IMR-90 (cell line): ENCODE data around the gene PPFIBP2.

Source experiments
- BHLHE40 ChIP-seq: fragments of 150-350 bp; IDR thresholded peaks from 2 replicates; pipeline ENCODE4 v1.6.1; 2016; ENCODE audit warnings: mild to moderate bottlenecking, low read depth, low read length
- NFE2L2 ChIP-seq: fragments of 150-350 bp; IDR thresholded peaks from 2 replicates; pipeline ENCODE4 v1.6.1; 2016; ENCODE audit warnings: low read depth, mild to moderate bottlenecking, low read length
- RAD21 ChIP-seq: IDR thresholded peaks from 2 replicates; pipeline ENCODE4 v1.6.1; 2012; ENCODE audit warnings: low read length, improper control_type of control experiment
- TF ChIP-seq, protein P1 (sequence below): conservative IDR thresholded peaks from 2 replicates; pipeline ENCODE4 v1.5.1; 2012; ENCODE audit warnings: mild to moderate bottlenecking, low read depth, low read length, improper control_type of control experiment

DNA sequence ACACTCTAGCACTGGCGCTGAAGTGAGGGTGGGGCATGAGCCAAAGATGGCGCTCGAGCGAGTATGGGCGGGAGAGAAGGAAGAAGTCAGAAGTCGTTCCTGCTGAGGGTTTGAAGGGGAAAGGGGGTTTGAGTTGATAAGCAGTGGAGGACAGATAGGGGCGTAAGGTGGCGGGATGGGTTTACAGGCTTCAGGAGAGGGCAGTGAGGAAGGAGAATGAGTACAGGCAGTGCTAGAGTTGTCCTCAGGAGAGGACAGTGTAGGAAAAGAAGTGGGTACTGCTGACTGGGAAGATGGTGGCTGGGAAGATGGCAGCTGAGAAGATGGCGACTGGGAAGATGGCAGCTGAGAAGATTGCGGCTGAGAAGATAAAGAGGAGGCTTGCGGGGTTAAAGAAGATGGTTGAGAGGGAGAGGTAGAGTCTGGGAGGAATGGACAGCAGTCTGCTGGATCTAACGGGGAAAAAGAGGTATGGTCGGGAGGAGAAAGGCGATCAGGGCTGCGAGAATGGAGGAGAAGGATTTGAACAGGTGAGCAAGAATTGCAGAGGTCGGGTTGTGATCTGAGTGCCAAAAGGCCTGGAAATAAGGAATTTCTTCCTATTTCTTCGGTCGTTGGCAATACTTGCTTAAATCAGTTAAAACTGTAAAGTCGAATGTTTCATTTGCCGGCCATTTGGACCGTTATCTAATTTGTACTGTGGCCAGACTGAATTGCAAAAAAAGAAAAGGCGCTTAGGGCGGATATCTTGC, 5.2 kb downstream of the PPFIBP2 start:
- TF ChIP-seq, protein P1, sequence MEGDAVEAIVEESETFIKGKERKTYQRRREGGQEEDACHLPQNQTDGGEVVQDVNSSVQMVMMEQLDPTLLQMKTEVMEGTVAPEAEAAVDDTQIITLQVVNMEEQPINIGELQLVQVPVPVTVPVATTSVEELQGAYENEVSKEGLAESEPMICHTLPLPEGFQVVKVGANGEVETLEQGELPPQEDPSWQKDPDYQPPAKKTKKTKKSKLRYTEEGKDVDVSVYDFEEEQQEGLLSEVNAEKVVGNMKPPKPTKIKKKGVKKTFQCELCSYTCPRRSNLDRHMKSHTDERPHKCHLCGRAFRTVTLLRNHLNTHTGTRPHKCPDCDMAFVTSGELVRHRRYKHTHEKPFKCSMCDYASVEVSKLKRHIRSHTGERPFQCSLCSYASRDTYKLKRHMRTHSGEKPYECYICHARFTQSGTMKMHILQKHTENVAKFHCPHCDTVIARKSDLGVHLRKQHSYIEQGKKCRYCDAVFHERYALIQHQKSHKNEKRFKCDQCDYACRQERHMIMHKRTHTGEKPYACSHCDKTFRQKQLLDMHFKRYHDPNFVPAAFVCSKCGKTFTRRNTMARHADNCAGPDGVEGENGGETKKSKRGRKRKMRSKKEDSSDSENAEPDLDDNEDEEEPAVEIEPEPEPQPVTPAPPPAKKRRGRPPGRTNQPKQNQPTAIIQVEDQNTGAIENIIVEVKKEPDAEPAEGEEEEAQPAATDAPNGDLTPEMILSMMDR: no peak
- TF ChIP-seq RAD21 (no peak), NFE2L2 (no peak), BHLHE40 (no peak)
